ENCODE data around the gene SLC51A.

The SLC51A gene

GRCh38 chr3:196219970-196220311 is 3.6 kb downstream of the SLC51A start:
- Mint-ChIP-seq H3K27me3 (no peaks in the 10 kb centered on the region), H3K27ac (peak overlapping the region; percentile 70), H3K9me3 (no peaks in the 10 kb centered on the region), H3K36me3 (no peaks in the 10 kb centered on the region), H3K4me3 (no peak overlapping the region), H3K4me1 (peaks cover 18% of the 10 kb centered on the region)

GRCh38 chr3:196220587-196220986 is 4.3 kb downstream of the SLC51A start:
- Mint-ChIP-seq H3K36me3 (no peaks in the 10 kb centered on the region), H3K27ac (peak overlapping the region; percentile 70), H3K4me1 (peaks cover 18% of the 10 kb centered on the region), H3K27me3 (no peaks in the 10 kb centered on the region), H3K4me3 (no peak overlapping the region), H3K9me3 (no peaks in the 10 kb centered on the region)

GRCh38 chr3:196220991-196221390 is 4.7 kb downstream of the SLC51A start:
- H3K27me3 Mint-ChIP-seq: no peaks in the 10 kb centered on the region
- H3K4me3 Mint-ChIP-seq: no peak overlapping the region
- H3K9me3 Mint-ChIP-seq: no peaks in the 10 kb centered on the region
- no peak overlapping the region for H3K27ac Mint-ChIP-seq
- no peaks in the 10 kb centered on the region for H3K36me3 Mint-ChIP-seq
- H3K4me1 Mint-ChIP-seq: peaks cover 18% of the 10 kb centered on the region

DNA sequence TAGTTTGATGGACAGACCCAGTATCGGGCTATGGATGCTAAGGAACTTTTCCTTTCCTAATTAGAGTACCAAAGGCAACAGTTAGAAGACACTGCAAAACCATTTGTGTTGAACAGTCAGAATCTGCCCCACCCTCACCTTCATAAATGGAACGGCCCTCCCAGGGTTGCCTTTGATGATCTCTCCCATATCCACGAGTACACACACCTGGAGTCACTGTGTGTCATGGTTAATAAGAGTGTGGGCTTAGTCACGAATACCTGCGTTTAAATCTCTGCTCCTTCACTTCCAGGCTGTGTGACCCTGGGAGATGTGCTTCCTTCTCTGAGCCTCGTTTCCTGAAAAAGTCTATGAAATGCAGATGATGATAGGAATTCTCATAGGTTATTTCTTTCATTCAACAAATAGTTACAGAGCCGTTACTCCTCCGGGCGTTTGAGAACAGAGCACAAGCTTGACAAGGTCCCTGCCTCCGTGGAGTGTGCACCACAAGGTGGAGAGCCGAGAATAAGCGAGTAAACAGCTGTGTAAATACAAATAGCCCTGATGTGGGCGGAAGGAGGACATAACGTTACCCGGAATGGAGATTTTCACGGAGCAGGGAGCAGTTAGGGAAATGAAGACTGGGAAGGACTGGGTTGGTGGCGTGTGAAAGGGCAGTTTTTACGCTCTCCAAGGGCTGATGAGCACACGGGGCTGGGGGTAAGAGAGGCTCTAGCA is 6.7 kb downstream of the SLC51A start:
- no peaks in the 10 kb centered on the region for H3K36me3 Mint-ChIP-seq
- no peaks in the 10 kb centered on the region for H3K9me3 Mint-ChIP-seq
- H3K4me1 Mint-ChIP-seq: peaks cover 18% of the 10 kb centered on the region
- H3K4me3 Mint-ChIP-seq: no peak overlapping the region
- no peaks in the 10 kb centered on the region for H3K27me3 Mint-ChIP-seq
- H3K27ac Mint-ChIP-seq: no peak overlapping the region

- Mint-ChIP-seq H3K36me3 (no peaks in the 10 kb centered on the region), H3K4me3 (no peak overlapping the region), H3K4me1 (no peaks in the 10 kb centered on the region), H3K27me3 (no peaks in the 10 kb centered on the region), H3K9me3 (no peaks in the 10 kb centered on the region), H3K27ac (no peak overlapping the region)
Observed at GRCh38 chr3:196225086-196225485, 8.8 kb downstream of the SLC51A start.

GRCh38 chr3:196225763-196226364 is 9.5 kb downstream of the SLC51A start:
- H3K9me3 Mint-ChIP-seq: no peaks in the 10 kb centered on the region
- no peak overlapping the region for H3K4me3 Mint-ChIP-seq
- no peaks in the 10 kb centered on the region for H3K27me3 Mint-ChIP-seq
- no peaks in the 10 kb centered on the region for H3K4me1 Mint-ChIP-seq
- H3K27ac Mint-ChIP-seq: no peak overlapping the region
- no peaks in the 10 kb centered on the region for H3K36me3 Mint-ChIP-seq

GRCh38 chr3:196227121-196227561 is 10.8 kb downstream of the SLC51A start:
- Mint-ChIP-seq H3K4me3 (no peak overlapping the region), H3K36me3 (no peaks in the 10 kb centered on the region), H3K9me3 (no peaks in the 10 kb centered on the region), H3K4me1 (no peaks in the 10 kb centered on the region), H3K27ac (no peak overlapping the region), H3K27me3 (no peaks in the 10 kb centered on the region)

DNA sequence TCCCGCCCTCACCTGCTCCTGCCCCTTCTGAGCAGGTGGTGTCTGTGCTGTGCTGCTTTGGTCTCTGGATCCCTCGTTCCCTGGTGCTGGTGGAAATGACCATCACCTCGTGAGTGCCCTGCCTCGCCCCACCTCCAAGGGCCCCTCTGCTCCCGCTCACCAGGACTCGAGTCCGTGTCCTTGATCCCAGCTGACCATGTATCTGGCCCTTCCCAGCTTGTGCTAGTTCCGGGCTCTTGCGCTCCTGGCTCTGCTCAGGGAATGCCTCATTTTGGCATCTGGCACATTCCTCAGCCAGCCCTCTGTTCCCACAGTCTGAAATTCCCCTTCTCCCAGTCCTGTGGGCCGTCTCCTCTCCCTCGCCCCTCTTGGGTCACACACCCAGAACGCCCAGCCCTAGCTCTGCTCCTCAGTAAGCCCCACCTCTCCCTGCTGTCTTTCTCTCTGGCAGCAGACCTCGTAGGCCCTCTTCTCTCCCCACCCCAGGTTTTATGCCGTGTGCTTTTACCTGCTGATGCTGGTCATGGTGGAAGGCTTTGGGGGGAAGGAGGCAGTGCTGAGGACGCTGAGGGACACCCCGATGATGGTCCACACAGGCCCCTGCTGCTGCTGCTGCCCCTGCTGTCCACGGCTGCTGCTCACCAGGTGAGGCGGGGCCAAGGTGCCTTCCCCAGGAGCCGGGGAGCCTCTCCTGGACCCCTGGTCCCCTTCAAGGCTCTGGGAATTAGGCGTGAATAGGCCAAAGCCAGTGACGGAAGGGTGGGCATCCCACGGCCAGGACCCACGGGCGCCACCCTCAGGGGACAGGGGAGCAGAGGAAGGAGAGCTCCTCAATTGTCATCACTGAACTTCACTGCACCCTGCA is 11.5 kb downstream of the SLC51A start:
- H3K27me3 Mint-ChIP-seq: no peaks in the 10 kb centered on the region
- H3K27ac Mint-ChIP-seq: no peak overlapping the region
- H3K4me3 Mint-ChIP-seq: no peak overlapping the region
- no peaks in the 10 kb centered on the region for H3K9me3 Mint-ChIP-seq
- no peaks in the 10 kb centered on the region for H3K36me3 Mint-ChIP-seq
- H3K4me1 Mint-ChIP-seq: no peaks in the 10 kb centered on the region

DNA sequence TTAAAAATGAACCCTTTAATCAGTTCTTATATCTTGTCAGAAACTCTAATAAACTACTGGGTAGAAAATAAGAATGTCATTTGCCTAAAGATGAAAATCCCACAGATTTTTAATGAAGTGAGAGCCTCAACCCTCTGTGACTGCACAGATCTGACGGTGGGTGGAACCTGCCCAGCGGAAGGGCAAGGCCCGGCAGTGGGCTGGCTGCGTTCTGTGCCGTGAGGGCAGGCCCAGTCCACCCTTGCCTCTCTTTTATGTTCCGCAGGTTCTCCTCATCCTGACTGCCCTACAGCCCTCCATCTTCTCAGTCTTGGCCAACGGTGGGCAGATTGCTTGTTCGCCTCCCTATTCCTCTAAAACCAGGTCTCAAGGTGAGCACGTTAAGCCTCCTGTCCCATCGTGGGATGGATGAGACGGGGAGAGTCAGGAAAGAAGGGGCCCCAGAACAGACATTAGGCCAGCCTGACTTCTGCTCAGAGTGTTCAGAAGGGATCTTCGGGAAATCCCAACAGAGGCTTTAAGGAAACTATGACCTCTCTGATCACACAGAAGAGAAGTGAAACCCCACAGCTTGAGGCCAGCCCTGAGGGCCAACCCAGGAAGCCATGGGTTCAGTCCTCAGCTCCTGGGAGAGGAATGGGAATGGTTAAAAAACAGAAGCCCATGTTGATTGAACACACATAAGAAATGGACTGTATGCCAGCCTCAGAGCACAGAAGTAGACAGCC is 16.0 kb downstream of the SLC51A start:
- Mint-ChIP-seq H3K9me3 (no peaks in the 10 kb centered on the region), H3K27me3 (no peaks in the 10 kb centered on the region), H3K4me3 (no peak overlapping the region), H3K4me1 (no peaks in the 10 kb centered on the region), H3K36me3 (no peaks in the 10 kb centered on the region), H3K27ac (no peak overlapping the region)

DNA sequence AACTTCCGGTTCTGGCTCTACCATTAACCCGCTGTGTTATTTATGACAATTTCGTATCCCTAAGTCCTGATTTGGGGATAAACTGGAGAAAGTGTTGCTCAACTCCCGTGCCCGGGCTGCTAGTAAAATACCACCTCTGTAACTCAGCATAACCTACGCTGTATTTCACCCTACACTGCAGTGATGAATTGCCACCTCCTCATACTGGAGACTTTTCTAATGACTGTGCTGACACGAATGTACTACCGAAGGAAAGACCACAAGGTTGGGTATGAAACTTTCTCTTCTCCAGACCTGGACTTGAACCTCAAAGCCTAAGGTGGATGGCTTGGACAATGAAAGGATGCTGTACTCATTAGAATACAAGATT is 16.5 kb downstream of the SLC51A start:
- Mint-ChIP-seq H3K27me3 (no peaks in the 10 kb centered on the region), H3K36me3 (no peaks in the 10 kb centered on the region), H3K27ac (no peak overlapping the region), H3K4me1 (no peaks in the 10 kb centered on the region), H3K9me3 (no peaks in the 10 kb centered on the region), H3K4me3 (no peak overlapping the region)

- H3K4me3 Mint-ChIP-seq: no peak overlapping the region
- H3K9me3 Mint-ChIP-seq: no peaks in the 10 kb centered on the region
- no peaks in the 10 kb centered on the region for H3K4me1 Mint-ChIP-seq
- H3K36me3 Mint-ChIP-seq: peaks cover 3% of the 10 kb centered on the region
- peak overlapping the region; percentile 52 for H3K27ac Mint-ChIP-seq
- no peaks in the 10 kb centered on the region for H3K27me3 Mint-ChIP-seq
Observed at GRCh38 chr3:196235452-196236122, 19.3 kb downstream of the SLC51A start.

DNA sequence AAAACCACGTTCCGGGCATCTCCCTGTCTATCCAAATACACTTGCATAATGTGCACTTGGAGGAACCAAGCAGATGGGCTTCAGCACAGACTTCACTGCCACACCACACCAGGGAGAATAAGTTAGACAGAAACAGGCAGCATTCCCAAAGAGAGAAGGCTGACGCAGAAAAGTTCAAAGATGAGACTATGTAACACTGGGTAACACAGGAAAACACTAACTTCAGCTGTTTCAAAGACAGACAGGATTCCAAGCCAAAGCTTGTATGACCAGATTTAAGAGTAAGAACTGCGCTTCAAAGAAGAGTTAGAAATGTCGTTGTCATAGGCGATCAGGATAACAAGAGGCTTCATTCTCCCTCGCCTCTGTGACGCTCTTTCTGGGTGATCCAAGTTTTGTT is 19.9 kb downstream of the SLC51A start:
- no peaks in the 10 kb centered on the region for H3K4me1 Mint-ChIP-seq
- no peak overlapping the region for H3K4me3 Mint-ChIP-seq
- no peaks in the 10 kb centered on the region for H3K27me3 Mint-ChIP-seq
- H3K36me3 Mint-ChIP-seq: peaks cover 3% of the 10 kb centered on the region
- H3K9me3 Mint-ChIP-seq: no peaks in the 10 kb centered on the region
- H3K27ac Mint-ChIP-seq: no peak overlapping the region

- no peak overlapping the region for H3K27ac Mint-ChIP-seq
Observed at GRCh38 chr3:196237203-196237602, 20.9 kb downstream of the SLC51A start.

GRCh38 chr3:196238612-196239560 is 22.6 kb downstream of the SLC51A start:
- Mint-ChIP-seq H3K27me3 (no peaks in the 10 kb centered on the region), H3K9me3 (no peaks in the 10 kb centered on the region), H3K27ac (no peak overlapping the region), H3K4me1 (no peaks in the 10 kb centered on the region), H3K36me3 (peaks cover 3% of the 10 kb centered on the region), H3K4me3 (no peak overlapping the region)

More at GRCh38 chr3:196237203-196237602, 20.9 kb downstream of the SLC51A start:
- Mint-ChIP-seq H3K36me3 (peaks cover 3% of the 10 kb centered on the region), H3K27me3 (no peaks in the 10 kb centered on the region), H3K4me3 (no peak overlapping the region), H3K4me1 (no peaks in the 10 kb centered on the region), H3K9me3 (no peaks in the 10 kb centered on the region)

All from activated naive CD4-positive, alpha-beta T cell treated with anti-CD3 and anti-CD28 coated beads, Interleukin-2, amount 50 U/mL, for 24 hours (primary cell).